ENCODE results near the gene CHD5.

GRCh38 chr1:6220236-6220635 is 40.1 kb upstream of the CHD5 start:
- TF ChIP-seq EZH2 (IDR thresholded peaks at IDR 0.05) (no peak), POLR2A (IDR thresholded peaks at IDR 0.05; ENCODE audit: borderline replicate concordance, extremely low read depth, insufficient read depth, insufficient read length) (no peak), REST (IDR thresholded peaks at IDR 0.05; ENCODE audit: low read depth) (no peak), SIN3A (IDR thresholded peaks at IDR 0.05; ENCODE audit: low read depth) (peak; percentile 98), CEBPB (IDR thresholded peaks at IDR 0.05; ENCODE audit: low read depth) (peak; percentile 83), EZH2phosphoT487 (IDR thresholded peaks at IDR 0.05; ENCODE audit: borderline replicate concordance) (no peak), YY1 (IDR thresholded peaks at IDR 0.05; ENCODE audit: extremely low read depth, insufficient replicate concordance, low read depth, low read length) (peak; percentile 70), ZNF274 (IDR thresholded peaks at IDR 0.05; ENCODE audit: low read depth, low read length) (no peak), MAX (IDR thresholded peaks at IDR 0.05) (peak; percentile 95), RAD21 (IDR thresholded peaks at IDR 0.05; ENCODE audit: low read depth) (peak; percentile 46; the same call in 1 of the 2 replicates), SRF (IDR thresholded peaks at IDR 0.05; ENCODE audit: low read depth) (0 out of 2 replicates have a peak, but pooled peaks have one; percentile 18)
- TF ChIP-seq, protein P1, sequence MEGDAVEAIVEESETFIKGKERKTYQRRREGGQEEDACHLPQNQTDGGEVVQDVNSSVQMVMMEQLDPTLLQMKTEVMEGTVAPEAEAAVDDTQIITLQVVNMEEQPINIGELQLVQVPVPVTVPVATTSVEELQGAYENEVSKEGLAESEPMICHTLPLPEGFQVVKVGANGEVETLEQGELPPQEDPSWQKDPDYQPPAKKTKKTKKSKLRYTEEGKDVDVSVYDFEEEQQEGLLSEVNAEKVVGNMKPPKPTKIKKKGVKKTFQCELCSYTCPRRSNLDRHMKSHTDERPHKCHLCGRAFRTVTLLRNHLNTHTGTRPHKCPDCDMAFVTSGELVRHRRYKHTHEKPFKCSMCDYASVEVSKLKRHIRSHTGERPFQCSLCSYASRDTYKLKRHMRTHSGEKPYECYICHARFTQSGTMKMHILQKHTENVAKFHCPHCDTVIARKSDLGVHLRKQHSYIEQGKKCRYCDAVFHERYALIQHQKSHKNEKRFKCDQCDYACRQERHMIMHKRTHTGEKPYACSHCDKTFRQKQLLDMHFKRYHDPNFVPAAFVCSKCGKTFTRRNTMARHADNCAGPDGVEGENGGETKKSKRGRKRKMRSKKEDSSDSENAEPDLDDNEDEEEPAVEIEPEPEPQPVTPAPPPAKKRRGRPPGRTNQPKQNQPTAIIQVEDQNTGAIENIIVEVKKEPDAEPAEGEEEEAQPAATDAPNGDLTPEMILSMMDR (IDR thresholded peaks at IDR 0.05 in 2 of 3, conservative IDR thresholded peaks at IDR 0.05 in 1 of 3; ENCODE audit: borderline replicate concordance in 1 of 3, insufficient read depth in 1 of 3, low read depth in 2 of 3, low read length in 2 of 3) = no peak
- TF ChIP-seq, protein P2, sequence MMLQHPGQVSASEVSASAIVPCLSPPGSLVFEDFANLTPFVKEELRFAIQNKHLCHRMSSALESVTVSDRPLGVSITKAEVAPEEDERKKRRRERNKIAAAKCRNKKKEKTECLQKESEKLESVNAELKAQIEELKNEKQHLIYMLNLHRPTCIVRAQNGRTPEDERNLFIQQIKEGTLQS (IDR thresholded peaks at IDR 0.05) = no peak
